ENCODE measurements around the gene MAEA.

The MAEA gene

GRCh38 chr4:1260418-1261106 lies 29.1 kb upstream of the MAEA start:
- Histone ChIP-seq H3K27me3 (ENCODE audit: insufficient read depth, insufficient read length) (no peaks in the 10 kb centered on the region), H3K4me1 (ENCODE audit: insufficient read depth, insufficient read length) (no peaks in the 10 kb centered on the region), H3K9me3 (ENCODE audit: insufficient read depth, low read length) (peaks cover 35% of the 10 kb centered on the region), H3K4me3 (ENCODE audit: insufficient read length, low read depth) (no peak overlapping the region), H3K9ac (ENCODE audit: insufficient read length, low read depth) (no peak overlapping the region), H3K36me3 (ENCODE audit: insufficient read depth, insufficient read length, low read length) (peaks cover 4% of the 10 kb centered on the region)
- TF ChIP-seq ZNF274 (IDR thresholded peaks at IDR 0.05; ENCODE audit: low read depth, low read length) = no peak
- no peak for TF ChIP-seq YY1 (IDR thresholded peaks at IDR 0.05; ENCODE audit: insufficient read depth, insufficient read length)
- no peak for TF ChIP-seq SUZ12 (IDR thresholded peaks at IDR 0.05; ENCODE audit: extremely low read depth, insufficient read depth, insufficient read length)
- DNase-seq (ENCODE audit: low read depth, low spot score) = no peak

GRCh38 chr4:1261107-1261928 lies 28.4 kb upstream of the MAEA start:
- Histone ChIP-seq H3K9me3 (ENCODE audit: insufficient read depth, low read length) (peaks cover 28% of the 10 kb centered on the region), H3K27me3 (ENCODE audit: insufficient read depth, insufficient read length) (no peaks in the 10 kb centered on the region), H3K4me1 (ENCODE audit: insufficient read depth, insufficient read length) (no peaks in the 10 kb centered on the region), H3K4me3 (ENCODE audit: insufficient read length, low read depth) (no peak overlapping the region), H3K36me3 (ENCODE audit: insufficient read depth, insufficient read length, low read length) (peaks cover 4% of the 10 kb centered on the region), H3K9ac (ENCODE audit: insufficient read length, low read depth) (no peak overlapping the region)
- DNase-seq (ENCODE audit: low read depth, low spot score) = no peak
- no peak for TF ChIP-seq YY1 (IDR thresholded peaks at IDR 0.05; ENCODE audit: insufficient read depth, insufficient read length)
- TF ChIP-seq ZNF274 (IDR thresholded peaks at IDR 0.05; ENCODE audit: low read depth, low read length) = no peak
- no peak for TF ChIP-seq SUZ12 (IDR thresholded peaks at IDR 0.05; ENCODE audit: extremely low read depth, insufficient read depth, insufficient read length)

- no peak for DNase-seq (ENCODE audit: low read depth, low spot score)
- H3K4me3 ChIP-seq (ENCODE audit: insufficient read length, low read depth) = no peak overlapping the region
- peaks cover 4% of the 10 kb centered on the region for H3K36me3 ChIP-seq (ENCODE audit: insufficient read depth, insufficient read length, low read length)
- no peak overlapping the region for H3K9ac ChIP-seq (ENCODE audit: insufficient read length, low read depth)
- H3K4me1 ChIP-seq (ENCODE audit: insufficient read depth, insufficient read length) = no peaks in the 10 kb centered on the region
- H3K9me3 ChIP-seq (ENCODE audit: insufficient read depth, low read length) = peaks cover 30% of the 10 kb centered on the region
- H3K27me3 ChIP-seq (ENCODE audit: insufficient read depth, insufficient read length) = no peaks in the 10 kb centered on the region
- TF ChIP-seq SUZ12 (IDR thresholded peaks at IDR 0.05; ENCODE audit: extremely low read depth, insufficient read depth, insufficient read length) (no peak), ZNF274 (IDR thresholded peaks at IDR 0.05; ENCODE audit: low read depth, low read length) (no peak), YY1 (IDR thresholded peaks at IDR 0.05; ENCODE audit: insufficient read depth, insufficient read length) (no peak)
These were observed 24.7 kb upstream of the MAEA start for GRCh38 chr4:1264942-1265341.

GRCh38 chr4:1265351-1265750 lies 24.3 kb upstream of the MAEA start:
- Histone ChIP-seq H3K4me1 (ENCODE audit: insufficient read depth, insufficient read length) (no peaks in the 10 kb centered on the region), H3K27me3 (ENCODE audit: insufficient read depth, insufficient read length) (no peaks in the 10 kb centered on the region), H3K9ac (ENCODE audit: insufficient read length, low read depth) (no peak overlapping the region), H3K9me3 (ENCODE audit: insufficient read depth, low read length) (peaks cover 33% of the 10 kb centered on the region), H3K36me3 (ENCODE audit: insufficient read depth, insufficient read length, low read length) (peaks cover 4% of the 10 kb centered on the region), H3K4me3 (ENCODE audit: insufficient read length, low read depth) (no peak overlapping the region)
- TF ChIP-seq ZNF274 (IDR thresholded peaks at IDR 0.05; ENCODE audit: low read depth, low read length) (no peak), SUZ12 (IDR thresholded peaks at IDR 0.05; ENCODE audit: extremely low read depth, insufficient read depth, insufficient read length) (no peak), YY1 (IDR thresholded peaks at IDR 0.05; ENCODE audit: insufficient read depth, insufficient read length) (no peak)
- no peak for DNase-seq (ENCODE audit: low read depth, low spot score)

GRCh38 chr4:1266881-1267763 lies 22.6 kb upstream of the MAEA start:
- TF ChIP-seq SUZ12 (IDR thresholded peaks at IDR 0.05; ENCODE audit: extremely low read depth, insufficient read depth, insufficient read length) (no peak), YY1 (IDR thresholded peaks at IDR 0.05; ENCODE audit: insufficient read depth, insufficient read length) (no peak)
- H3K9ac ChIP-seq (ENCODE audit: insufficient read length, low read depth) = no peak overlapping the region
- no peaks in the 10 kb centered on the region for H3K4me1 ChIP-seq (ENCODE audit: insufficient read depth, insufficient read length)
- peaks cover 33% of the 10 kb centered on the region for H3K9me3 ChIP-seq (ENCODE audit: insufficient read depth, low read length)
- H3K36me3 ChIP-seq (ENCODE audit: insufficient read depth, insufficient read length, low read length) = peaks cover 4% of the 10 kb centered on the region
- no peaks in the 10 kb centered on the region for H3K27me3 ChIP-seq (ENCODE audit: insufficient read depth, insufficient read length)
- no peak for DNase-seq (ENCODE audit: low read depth, low spot score)
- no peak overlapping the region for H3K4me3 ChIP-seq (ENCODE audit: insufficient read length, low read depth)

GRCh38 chr4:1269209-1269608 lies 20.5 kb upstream of the MAEA start:
- Histone ChIP-seq H3K27me3 (ENCODE audit: insufficient read depth, insufficient read length) (no peaks in the 10 kb centered on the region), H3K36me3 (ENCODE audit: insufficient read depth, insufficient read length, low read length) (peaks cover 4% of the 10 kb centered on the region), H3K9ac (ENCODE audit: insufficient read length, low read depth) (no peak overlapping the region), H3K4me1 (ENCODE audit: insufficient read depth, insufficient read length) (no peaks in the 10 kb centered on the region), H3K4me3 (ENCODE audit: insufficient read length, low read depth) (no peak overlapping the region), H3K9me3 (ENCODE audit: insufficient read depth, low read length) (peaks cover 33% of the 10 kb centered on the region)
- TF ChIP-seq YY1 (IDR thresholded peaks at IDR 0.05; ENCODE audit: insufficient read depth, insufficient read length) = no peak
- TF ChIP-seq ZNF274 (IDR thresholded peaks at IDR 0.05; ENCODE audit: low read depth, low read length) = no peak
- TF ChIP-seq SUZ12 (IDR thresholded peaks at IDR 0.05; ENCODE audit: extremely low read depth, insufficient read depth, insufficient read length) = no peak
- no peak for DNase-seq (ENCODE audit: low read depth, low spot score)
